GM18907 (cell line): Measurements from ENCODE around the gene VWA7.

ENCODE experiments used
- ATAC-seq: cut with Tn5 transposase; IDR thresholded peaks from one replicate; pipeline ENCODE4 v1.9.1; 2021; ENCODE audit warnings: mild to moderate bottlenecking, moderate library complexity; ENCODE audit not compliant: unreplicated experiment

Gene VWA7

GRCh38 chr6:31778999-31779885 lies 2.1 kb upstream of the VWA7 start:
- no peak for ATAC-seq

- ATAC-seq, result no peak
Observed at GRCh38 chr6:31778193-31778592, 1.1 kb upstream of the VWA7 start.

GRCh38 chr6:31777667-31778050 lies 531 bp upstream of the VWA7 start:
- no peak for ATAC-seq

- ATAC-seq, result no peak
Observed at GRCh38 chr6:31776485-31776988, 591 bp downstream of the VWA7 start.

GRCh38 chr6:31775633-31776484 lies 1.3 kb downstream of the VWA7 start:
- ATAC-seq, result no peak

GRCh38 chr6:31775184-31775583 lies 1.9 kb downstream of the VWA7 start:
- ATAC-seq, result no peak

GRCh38 chr6:31771992-31772358 lies 5.2 kb downstream of the VWA7 start:
- no peak for ATAC-seq

GRCh38 chr6:31770860-31771259 lies 6.3 kb downstream of the VWA7 start:
- no peak for ATAC-seq

- no peak for ATAC-seq
Observed at GRCh38 chr6:31769684-31770371, 7.3 kb downstream of the VWA7 start.

- ATAC-seq, result no peak
Observed at GRCh38 chr6:31768363-31769257, 8.5 kb downstream of the VWA7 start.

- ATAC-seq, result no peak
Observed at GRCh38 chr6:31767096-31767645, 10.0 kb downstream of the VWA7 start.

GRCh38 chr6:31765910-31766794 lies 11.0 kb downstream of the VWA7 start:
- ATAC-seq, result no peak

GRCh38 chr6:31765559-31765909 lies 11.6 kb downstream of the VWA7 start:
- no peak for ATAC-seq

- ATAC-seq, result no peak
Observed at GRCh38 chr6:31764198-31764597, 12.9 kb downstream of the VWA7 start.

- no peak for ATAC-seq
Observed at GRCh38 chr6:31763619-31763940, 13.5 kb downstream of the VWA7 start.

- ATAC-seq, result no peak
Observed at GRCh38 chr6:31762878-31763618, 14.1 kb downstream of the VWA7 start.

GRCh38 chr6:31762356-31762755 lies 14.8 kb downstream of the VWA7 start, which contains the start of gene SAPCD1:
TSS of gene SAPCD1 (plus strand) at chr6:31762656. CDS start at chr6:31763055, 399 bp downstream.
- ATAC-seq, result no peak

- ATAC-seq, result no peak
Observed at GRCh38 chr6:31761343-31761742, 15.8 kb downstream of the VWA7 start.
